Gastrocnemius medialis (tissue), 4 donors: ENCODE data around the gene CRISPLD2. TPM values are rescaled to one million over a fixed set of nuclear protein-coding genes. Genes with fewer than 3 reads are reported as not detected.

Experiments used
- ATAC-seq, 2 donors: fragments of 150-250 bp; one replicate each; pipeline ENCODE4 v1.9.1; 2016
- DNase-seq, 2 donors: peaks; one replicate each; pipeline ENCODE4 v3.0.0-alpha.2; 2019
- H3K27ac ChIP-seq, 4 donors: fragments of 200-600 bp; sonication (generic); 1 replicate in 1 of 4; 2 replicates in 3 of 4; pipeline ENCODE4 v1.5.1; 2016 to 2018; ENCODE audit warnings: mild to moderate bottlenecking in 2 of 4, moderate library complexity in 1 of 4
- H3K27me3 ChIP-seq, 3 donors: fragments of 200-600 bp; sonication (generic) in 2 of 3; 1 replicate in 1 of 3; 2 replicates in 2 of 3; pipeline versions ENCODE4 v1.5.1 to v1.6.0; 2016 to 2019; ENCODE audit warnings: mild to moderate bottlenecking in 1 of 3, moderate library complexity in 1 of 3
- H3K36me3 ChIP-seq, 2 donors: fragments of 200-600 bp; sonication (generic) in 1 of 2; one replicate each; pipeline ENCODE4 v1.5.1; 2017 to 2018
- H3K4me1 ChIP-seq, 2 donors: fragments of 200-600 bp; sonication (generic) in 1 of 2; one replicate each; pipeline ENCODE4 v1.5.1; 2016 to 2017; ENCODE audit warnings: mild to moderate bottlenecking in 2 of 2
- H3K4me3 ChIP-seq, 4 donors: fragments of 200-600 bp; sonication (generic) in 3 of 4; 1 replicate in 1 of 4; 2 replicates in 3 of 4; pipeline ENCODE4 v1.5.1; 2016 to 2019; ENCODE audit warnings: mild to moderate bottlenecking in 2 of 4
- H3K9me3 ChIP-seq, 3 donors: fragments of 200-600 bp; sonication (generic) in 2 of 3; 1 replicate in 1 of 3; 2 replicates in 2 of 3; pipeline ENCODE4 v1.5.1; 2016 to 2019
- POLR2A ChIP-seq, 2 donors: fragments of 450-650 bp; IDR thresholded peaks; one replicate each; pipeline ENCODE4 v1.6.1; 2017; ENCODE audit warnings: antibody characterized with exemption in 2 of 2, mild to moderate bottlenecking in 2 of 2, moderate library complexity in 2 of 2
- in situ Hi-C, 4 donors: fragments of 200-750 bp; cut with MboI; loops; one replicate each; pipeline versions ENCODE4 v1.15.0 to v1.8.0; 2017; ENCODE audit warnings: low sequenced_read_pairs in 4 of 4
- intact Hi-C: fragments of 100-400 bp; cut with DNase I; formaldehyde crosslinking; loops from one replicate; pipeline ENCODE4 v1.15.1; 2023; ENCODE audit warnings: low total_unique reads
- total RNA-seq, 4 donors: library from RNA; depleted of rRNA; stranded (reverse); fragments of >200 nt; gene quantifications; one replicate each; pipeline versions ENCODE4 v1.1.0 to v1.2.3, GENCODE V29; 2016
- TF ChIP-seq, protein P1 (sequence below), 5 experiments: fragments of 450-650 bp in 3 of 5; fragments of 200-600 bp in 2 of 5; sonication (generic) in 2 of 5; IDR thresholded peaks in 4 of 5; conservative IDR thresholded peaks in 1 of 5; 1 replicate in 4 of 5; 2 replicates in 1 of 5; pipeline ENCODE4 v1.5.1; 2016 to 2019; ENCODE audit warnings: antibody characterized with exemption in 5 of 5, mild to moderate bottlenecking in 3 of 5, moderate library complexity in 3 of 5

Gene CRISPLD2
- total RNA-seq, 4 donors from 2014 or later: 26.1 to 50.1 (median 39.0) TPM

DNA sequence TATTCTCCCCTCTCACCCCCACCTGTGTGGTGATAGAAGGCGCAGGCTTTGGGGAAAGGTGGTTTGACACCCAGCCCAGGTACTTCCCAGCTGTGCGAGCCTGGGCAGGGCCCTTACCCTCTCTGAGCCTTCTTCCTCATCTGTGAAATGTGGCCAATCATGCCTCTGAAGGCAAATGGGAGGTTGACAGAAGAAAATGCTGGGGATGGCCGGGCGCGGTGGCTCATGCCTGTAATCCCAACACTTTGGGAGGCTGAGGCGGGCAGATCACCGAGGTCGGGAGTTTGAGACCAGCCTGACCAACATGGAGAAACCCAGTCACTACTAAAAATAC lies 43.7 kb downstream of the CRISPLD2 start:
- H3K36me3 ChIP-seq: peaks cover 0 to 10% of the 10 kb centered on the region in 2 donors
- H3K27ac ChIP-seq: no peak overlapping the region
- no peak overlapping the region for H3K4me3 ChIP-seq

DNA sequence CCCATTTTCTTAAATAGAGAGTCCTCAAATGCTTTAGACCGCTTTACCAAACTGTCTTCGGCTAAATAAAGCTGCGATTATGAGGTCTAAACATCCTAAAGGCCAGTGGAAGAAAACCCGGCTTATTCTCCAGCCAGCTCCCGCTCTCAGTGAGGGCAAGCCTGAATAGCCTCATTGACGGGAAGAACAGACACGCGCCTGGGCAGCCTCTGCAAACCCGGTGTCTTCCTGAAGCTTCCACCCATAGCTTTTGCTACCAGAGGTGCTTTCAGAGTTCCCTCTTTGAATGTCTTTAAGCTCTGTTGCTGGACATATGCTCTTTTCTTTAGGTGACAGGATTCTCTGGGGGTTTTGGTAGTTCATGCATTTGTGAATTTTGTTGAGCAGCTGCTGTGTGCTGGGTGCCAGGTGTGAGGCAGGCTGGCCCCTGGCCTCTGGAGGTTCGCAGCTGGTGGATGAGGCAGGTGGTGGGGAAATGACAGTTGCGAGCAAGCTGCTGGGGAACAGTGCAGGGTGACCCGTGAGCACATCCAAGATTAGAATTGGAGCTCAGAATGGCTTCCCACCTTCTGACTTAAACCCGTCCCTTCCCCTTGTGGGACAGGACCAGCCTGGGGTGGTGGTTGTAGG lies 44.7 kb downstream of the CRISPLD2 start:
- no peak for TF ChIP-seq POLR2A (IDR thresholded peaks at IDR 0.05)
- TF ChIP-seq, protein P1, sequence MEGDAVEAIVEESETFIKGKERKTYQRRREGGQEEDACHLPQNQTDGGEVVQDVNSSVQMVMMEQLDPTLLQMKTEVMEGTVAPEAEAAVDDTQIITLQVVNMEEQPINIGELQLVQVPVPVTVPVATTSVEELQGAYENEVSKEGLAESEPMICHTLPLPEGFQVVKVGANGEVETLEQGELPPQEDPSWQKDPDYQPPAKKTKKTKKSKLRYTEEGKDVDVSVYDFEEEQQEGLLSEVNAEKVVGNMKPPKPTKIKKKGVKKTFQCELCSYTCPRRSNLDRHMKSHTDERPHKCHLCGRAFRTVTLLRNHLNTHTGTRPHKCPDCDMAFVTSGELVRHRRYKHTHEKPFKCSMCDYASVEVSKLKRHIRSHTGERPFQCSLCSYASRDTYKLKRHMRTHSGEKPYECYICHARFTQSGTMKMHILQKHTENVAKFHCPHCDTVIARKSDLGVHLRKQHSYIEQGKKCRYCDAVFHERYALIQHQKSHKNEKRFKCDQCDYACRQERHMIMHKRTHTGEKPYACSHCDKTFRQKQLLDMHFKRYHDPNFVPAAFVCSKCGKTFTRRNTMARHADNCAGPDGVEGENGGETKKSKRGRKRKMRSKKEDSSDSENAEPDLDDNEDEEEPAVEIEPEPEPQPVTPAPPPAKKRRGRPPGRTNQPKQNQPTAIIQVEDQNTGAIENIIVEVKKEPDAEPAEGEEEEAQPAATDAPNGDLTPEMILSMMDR (IDR thresholded peaks at IDR 0.05 in 4 of 5, conservative IDR thresholded peaks at IDR 0.05 in 1 of 5): no peak
- peaks cover 0 to 3% (median 3%) of the 10 kb centered on the region in 3 donors for H3K9me3 ChIP-seq
- no peak for ATAC-seq
- no peak overlapping the region for H3K4me3 ChIP-seq
- H3K27me3 ChIP-seq: peaks cover 0 to 6% (median 6%) of the 10 kb centered on the region in 3 donors
- H3K27ac ChIP-seq: no peak overlapping the region
- peaks cover 5 to 8% of the 10 kb centered on the region in 2 donors for H3K4me1 ChIP-seq
- peaks cover 0 to 2% of the 10 kb centered on the region in 2 donors for H3K36me3 ChIP-seq
- intact Hi-C loops (no loop called here), in situ Hi-C loops (loop anchor here in 1 of 4 donors (25.0 kb wide), 1 partner anchor 98 kb away; no protein-coding TSS in a partner anchor)
- no peak for DNase-seq

More for the DNA sequence above, 43.7 kb downstream of the CRISPLD2 start:
- no peak for ATAC-seq
- peaks cover 0 to 6% (median 6%) of the 10 kb centered on the region in 3 donors for H3K27me3 ChIP-seq
- in situ Hi-C loops (loop anchor here in 1 of 4 donors (25.0 kb wide), 1 partner anchor 99 kb away; no protein-coding TSS in a partner anchor), intact Hi-C loops (no loop called here)
- H3K9me3 ChIP-seq: peaks cover 0 to 5% (median 3%) of the 10 kb centered on the region in 3 donors
- no peaks in the 10 kb centered on the region for H3K4me1 ChIP-seq
- TF ChIP-seq POLR2A (IDR thresholded peaks at IDR 0.05): no peak
- TF ChIP-seq, protein P1 (IDR thresholded peaks at IDR 0.05 in 4 of 5, conservative IDR thresholded peaks at IDR 0.05 in 1 of 5): no peak
- DNase-seq: no peak

DNA sequence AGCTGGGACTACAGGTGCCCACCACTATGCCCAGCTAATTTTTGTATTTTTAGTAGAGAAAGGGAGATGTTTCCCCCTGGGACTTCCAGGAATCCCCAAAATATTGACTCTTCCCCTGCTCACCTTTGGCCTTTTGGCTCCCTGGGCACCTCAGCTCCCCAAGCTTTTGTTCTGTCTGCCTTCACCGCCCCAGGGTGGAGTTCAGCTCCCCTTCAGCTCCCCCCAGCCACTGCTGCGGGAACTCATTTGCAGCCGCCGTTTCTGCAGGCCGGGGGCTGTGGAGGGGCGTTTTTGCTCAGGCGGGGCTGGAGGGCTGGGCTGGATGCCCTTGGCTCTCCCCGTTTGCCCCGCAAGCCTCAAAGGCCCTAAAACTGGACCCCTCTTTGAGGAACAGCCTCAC lies 47.9 kb downstream of the CRISPLD2 start:
- DNase-seq: no peak
- Histone ChIP-seq H3K27me3 (peaks cover 0 to 6% (median 3%) of the 10 kb centered on the region in 3 donors), H3K9me3 (no peaks in the 10 kb centered on the region), H3K36me3 (no peaks in the 10 kb centered on the region), H3K27ac (no peak overlapping the region), H3K4me3 (no peak overlapping the region), H3K4me1 (peaks cover 5 to 12% of the 10 kb centered on the region in 2 donors)
- ATAC-seq: no peak
- intact Hi-C loops (no loop called here), in situ Hi-C loops (loop anchor here in 1 of 4 donors (25.0 kb wide), 1 partner anchor 95 kb away; no protein-coding TSS in a partner anchor)
- TF ChIP-seq, protein P1 (IDR thresholded peaks at IDR 0.05 in 4 of 5, conservative IDR thresholded peaks at IDR 0.05 in 1 of 5): no peak
- no peak for TF ChIP-seq POLR2A (IDR thresholded peaks at IDR 0.05)

DNA sequence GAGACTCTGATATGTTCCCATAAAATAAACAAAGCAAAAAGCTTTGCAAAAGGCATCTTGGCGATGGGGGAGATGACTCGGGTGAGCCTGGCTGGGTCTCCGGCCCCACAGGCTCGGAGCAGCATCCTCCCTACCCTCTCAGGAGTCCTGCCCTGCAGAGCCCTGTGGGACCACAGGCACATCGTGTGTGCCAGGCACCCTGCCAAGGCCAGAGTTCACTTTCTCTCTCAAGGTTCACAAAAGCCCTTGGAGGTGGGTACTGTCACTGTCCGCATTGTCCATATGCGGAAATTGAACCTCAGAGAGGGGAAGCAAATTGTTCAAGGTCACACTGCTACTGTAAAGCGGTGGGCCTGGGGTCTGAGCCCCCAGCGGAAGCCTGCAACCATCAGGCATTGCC lies 48.5 kb downstream of the CRISPLD2 start:
- H3K9me3 ChIP-seq: no peaks in the 10 kb centered on the region
- H3K27me3 ChIP-seq: peaks cover 0 to 3% (median 2%) of the 10 kb centered on the region in 3 donors
- in situ Hi-C loops: loop anchor here in 1 of 4 donors (25.0 kb wide), 1 partner anchor 94 kb away; no protein-coding TSS in a partner anchor
- peak overlapping the region in 3 of 4 donors; percentile 54 to 74 (median 64) for H3K27ac ChIP-seq
- TF ChIP-seq POLR2A (IDR thresholded peaks at IDR 0.05): no peak
- TF ChIP-seq, protein P1 (IDR thresholded peaks at IDR 0.05 in 4 of 5, conservative IDR thresholded peaks at IDR 0.05 in 1 of 5): no peak
- ATAC-seq (no peak), DNase-seq (no peak)
- intact Hi-C loops: no loop called here
- H3K36me3 ChIP-seq: no peaks in the 10 kb centered on the region
- H3K4me1 ChIP-seq: peaks cover 5 to 12% of the 10 kb centered on the region in 2 donors
- H3K4me3 ChIP-seq: no peak overlapping the region
